IPS-20b (cell line): ENCODE data around the gene GPR31.

ENCODE experiments used
- H3K27ac ChIP-seq: one replicate; pipeline ENCODE4 v1.5.1; 2013; ENCODE audit warnings: low read length
- H3K27me3 ChIP-seq: 2 replicates; pipeline ENCODE4 v1.6.1; 2013; ENCODE audit warnings: mild to moderate bottlenecking, low read length, inconsistent platforms; ENCODE audit not compliant: insufficient read depth
- H3K36me3 ChIP-seq: 2 replicates; pipeline ENCODE4 v1.6.1; 2013; ENCODE audit warnings: low read depth, mild to moderate bottlenecking, inconsistent platforms, low read length, moderate library complexity; ENCODE audit not compliant: insufficient read depth
- H3K4me1 ChIP-seq: 2 replicates; pipeline ENCODE4 v1.6.1; 2013; ENCODE audit warnings: mild to moderate bottlenecking, control low read depth, inconsistent platforms, low read length, moderate library complexity; ENCODE audit not compliant: insufficient read depth
- H3K4me3 ChIP-seq: 2 replicates; pipeline ENCODE4 v1.5.1; 2013; ENCODE audit warnings: mild to moderate bottlenecking, low read length, inconsistent platforms
- H3K9ac ChIP-seq: 2 replicates; pipeline ENCODE4 v1.6.1; 2013; ENCODE audit warnings: low read depth, mild to moderate bottlenecking, inconsistent platforms, low read length, moderate library complexity
- H3K9me3 ChIP-seq: 2 replicates; pipeline ENCODE4 v1.6.1; 2013; ENCODE audit warnings: mild to moderate bottlenecking, low read depth, low read length, inconsistent platforms; ENCODE audit not compliant: insufficient read depth

The GPR31 gene

GRCh38 chr6:167113047-167113754, 44.6 kb downstream of the GPR31 start:
- no peak overlapping the region for H3K9ac ChIP-seq

GRCh38 chr6:167112421-167112820, 45.4 kb downstream of the GPR31 start:
- Histone ChIP-seq H3K4me3 (no peak overlapping the region), H3K9ac (no peak overlapping the region)

More at GRCh38 chr6:167113047-167113754, 44.6 kb downstream of the GPR31 start:
- no peaks in the 10 kb centered on the region for H3K36me3 ChIP-seq
- no peaks in the 10 kb centered on the region for H3K9me3 ChIP-seq
- no peaks in the 10 kb centered on the region for H3K27me3 ChIP-seq
- no peak overlapping the region for H3K27ac ChIP-seq
- no peak overlapping the region for H3K4me3 ChIP-seq
- no peaks in the 10 kb centered on the region for H3K4me1 ChIP-seq

GRCh38 chr6:167111597-167111996, 46.2 kb downstream of the GPR31 start:
- Histone ChIP-seq H3K27ac (no peak overlapping the region), H3K4me1 (no peaks in the 10 kb centered on the region), H3K27me3 (no peaks in the 10 kb centered on the region), H3K4me3 (no peak overlapping the region), H3K9ac (no peak overlapping the region), H3K36me3 (no peaks in the 10 kb centered on the region), H3K9me3 (no peaks in the 10 kb centered on the region)

More at GRCh38 chr6:167112421-167112820, 45.4 kb downstream of the GPR31 start:
- H3K9me3 ChIP-seq = no peaks in the 10 kb centered on the region
- no peak overlapping the region for H3K27ac ChIP-seq
- no peaks in the 10 kb centered on the region for H3K36me3 ChIP-seq
- H3K27me3 ChIP-seq = no peaks in the 10 kb centered on the region
- H3K4me1 ChIP-seq = no peaks in the 10 kb centered on the region

GRCh38 chr6:167109651-167110050, 48.1 kb downstream of the GPR31 start:
- Histone ChIP-seq H3K36me3 (no peaks in the 10 kb centered on the region), H3K4me1 (no peaks in the 10 kb centered on the region), H3K27ac (no peak overlapping the region), H3K9ac (no peak overlapping the region), H3K4me3 (no peak overlapping the region), H3K9me3 (no peaks in the 10 kb centered on the region), H3K27me3 (no peaks in the 10 kb centered on the region)

GRCh38 chr6:167108278-167108677, 49.5 kb downstream of the GPR31 start:
- H3K36me3 ChIP-seq = no peaks in the 10 kb centered on the region
- no peaks in the 10 kb centered on the region for H3K9me3 ChIP-seq
- no peak overlapping the region for H3K27ac ChIP-seq
- no peaks in the 10 kb centered on the region for H3K4me1 ChIP-seq
- H3K27me3 ChIP-seq = no peaks in the 10 kb centered on the region
- H3K9ac ChIP-seq = no peak overlapping the region
- H3K4me3 ChIP-seq = no peak overlapping the region

- Histone ChIP-seq H3K27ac (no peak overlapping the region), H3K9me3 (no peaks in the 10 kb centered on the region), H3K9ac (no peak overlapping the region), H3K36me3 (no peaks in the 10 kb centered on the region), H3K4me1 (no peaks in the 10 kb centered on the region), H3K4me3 (no peak overlapping the region), H3K27me3 (no peaks in the 10 kb centered on the region)
Observed at GRCh38 chr6:167107787-167108186, 50.0 kb downstream of the GPR31 start.

- no peaks in the 10 kb centered on the region for H3K27me3 ChIP-seq
- H3K4me3 ChIP-seq = no peak overlapping the region
- no peaks in the 10 kb centered on the region for H3K9me3 ChIP-seq
- H3K4me1 ChIP-seq = no peaks in the 10 kb centered on the region
- H3K36me3 ChIP-seq = no peaks in the 10 kb centered on the region
- no peak overlapping the region for H3K9ac ChIP-seq
- no peak overlapping the region for H3K27ac ChIP-seq
Observed at GRCh38 chr6:167106406-167106805, 51.4 kb downstream of the GPR31 start.
